Mammary epithelial cell (primary cell): Measurements from ENCODE around the gene CYTL1.
"Not testable (repeated sequence)": the region's sequence is repeated elsewhere in the genome, so short reads cannot be mapped to it uniquely, and the experiment has no call there.

Experiments used
- CTCF ChIP-seq, 2 donors: IDR thresholded peaks in 1 of 2; conservative IDR thresholded peaks in 1 of 2; 2 replicates each; pipeline ENCODE4 v1.5.1; 2011 to 2012; ENCODE audit warnings: inconsistent platforms in 2 of 2, low read length in 2 of 2, mild to moderate bottlenecking in 2 of 2, control low read depth in 1 of 2, low read depth in 1 of 2; ENCODE audit not compliant: insufficient read depth in 1 of 2; ENCODE audit errors: extremely low read depth in 1 of 2
- EZH2 ChIP-seq: IDR thresholded peaks from 2 replicates; pipeline ENCODE4 v1.6.1; 2012; ENCODE audit warnings: low read length, inconsistent platforms, borderline replicate concordance

DNA sequence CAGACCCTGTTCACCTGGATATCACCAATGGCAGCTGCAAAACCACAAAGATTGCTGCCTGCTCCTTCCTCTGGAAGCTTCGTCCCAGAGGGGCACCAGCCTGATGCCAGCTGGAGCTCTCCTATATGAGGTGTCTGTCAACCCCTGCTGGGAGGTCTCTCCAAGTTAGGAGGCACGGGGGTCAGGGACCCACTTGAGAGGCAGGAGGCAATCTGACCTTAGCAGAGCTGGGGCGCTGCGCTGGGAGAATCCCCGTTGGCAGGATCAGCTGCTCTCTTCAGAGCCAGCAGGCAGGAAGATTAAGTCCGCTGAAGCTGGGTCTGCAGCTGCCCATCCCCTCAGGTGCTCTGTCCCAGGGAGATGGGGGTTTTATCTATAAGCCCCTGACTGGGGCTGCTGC, 17.6 kb downstream of the CYTL1 start:
- TF ChIP-seq CTCF (conservative IDR thresholded peaks at IDR 0.05 in 1 of 2, IDR thresholded peaks at IDR 0.05 in 1 of 2; ENCODE audit: extremely low read depth in 1 of 2, insufficient read depth in 1 of 2, low read depth in 1 of 2, low read length in 2 of 2); EZH2: not testable (repeated sequence)
